SHP77 (cell line): ENCODE measurements around the gene AHSG.

Experiments
- DNase-seq, 2 experiments: peaks; one replicate each; lab custom pipeline; 2025; lab: John Stamatoyannopoulos, UW

Gene AHSG

DNA sequence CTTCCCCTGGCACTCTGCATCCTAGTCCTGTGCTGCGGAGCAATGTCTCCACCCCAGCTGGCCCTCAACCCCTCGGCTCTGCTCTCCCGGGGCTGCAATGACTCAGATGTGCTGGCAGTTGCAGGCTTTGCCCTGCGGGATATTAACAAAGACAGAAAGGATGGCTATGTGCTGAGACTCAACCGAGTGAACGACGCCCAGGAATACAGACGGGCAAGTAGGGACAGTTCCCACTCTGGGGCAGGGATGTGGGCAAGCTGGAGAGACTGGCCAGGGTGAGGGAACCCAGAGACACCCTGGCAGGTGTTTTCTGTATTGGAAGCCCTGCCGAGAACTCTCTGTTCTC is 27.6 kb downstream of the AHSG start:
- DNase-seq: no peak

GRCh38 chr3:186640929-186641328 is 28.1 kb downstream of the AHSG start:
- no peak for DNase-seq

DNA sequence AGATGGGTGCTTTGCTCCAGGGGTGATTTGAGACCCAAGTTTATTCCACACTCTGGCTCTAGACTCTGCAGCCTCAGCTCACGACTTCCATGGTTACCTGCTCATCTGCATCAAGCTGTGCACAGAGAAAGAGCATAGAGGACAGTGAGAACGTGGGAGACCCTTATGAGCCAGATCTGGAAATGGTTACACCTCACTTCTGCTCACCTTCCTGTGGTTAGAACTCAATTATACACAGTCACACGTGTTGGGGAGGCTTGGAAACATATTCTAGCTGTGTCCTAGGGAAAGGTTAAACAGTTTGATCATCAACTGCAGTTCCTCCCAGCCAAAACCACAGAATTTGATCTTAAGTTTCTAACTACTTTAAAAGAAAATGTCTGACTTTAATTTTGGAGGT is 29.2 kb downstream of the AHSG start:
- no peak for DNase-seq

DNA sequence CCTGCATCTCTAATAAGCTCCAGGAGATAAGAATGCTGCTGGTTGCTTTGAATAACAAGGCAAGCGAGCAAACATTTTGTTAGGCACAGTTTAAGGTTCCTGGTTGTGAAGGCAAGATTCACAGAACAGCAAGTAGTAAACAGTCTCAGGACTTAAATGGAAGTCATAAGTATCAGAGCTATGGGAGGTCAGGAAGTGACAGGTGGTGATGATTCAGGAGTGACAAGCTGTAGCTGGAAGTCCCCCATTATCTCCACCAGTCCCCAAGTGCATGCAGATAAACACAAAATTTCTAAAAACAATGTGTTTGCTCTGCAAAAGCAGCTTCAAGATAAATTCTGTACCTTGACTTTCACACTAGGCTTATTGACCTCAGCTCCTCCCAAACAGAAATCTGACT is 30.6 kb downstream of the AHSG start:
- no peak for DNase-seq

- no peak for DNase-seq
Observed at GRCh38 chr3:186644683-186645082, 31.8 kb downstream of the AHSG start.

GRCh38 chr3:186646106-186646505 is 33.2 kb downstream of the AHSG start:
- no peak for DNase-seq

DNA sequence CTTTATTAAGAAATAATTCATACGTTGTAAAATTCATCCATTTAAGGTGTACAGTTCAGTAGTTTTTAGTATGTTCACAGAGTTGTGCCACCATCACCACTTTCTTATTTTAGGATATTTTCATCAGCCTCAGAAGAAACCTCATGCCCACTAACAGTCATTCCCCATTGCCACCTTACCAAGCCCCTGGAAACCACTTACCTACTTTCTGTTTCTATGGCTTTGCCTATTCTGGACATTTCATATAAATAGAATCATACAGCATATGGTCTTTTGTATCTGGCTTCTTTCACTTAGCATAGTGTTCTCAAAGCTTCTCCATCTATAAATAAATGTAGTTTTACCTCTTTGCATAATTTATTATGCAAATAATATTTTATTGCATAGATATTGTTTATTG is 34.0 kb downstream of the AHSG start:
- no peak for DNase-seq

DNA sequence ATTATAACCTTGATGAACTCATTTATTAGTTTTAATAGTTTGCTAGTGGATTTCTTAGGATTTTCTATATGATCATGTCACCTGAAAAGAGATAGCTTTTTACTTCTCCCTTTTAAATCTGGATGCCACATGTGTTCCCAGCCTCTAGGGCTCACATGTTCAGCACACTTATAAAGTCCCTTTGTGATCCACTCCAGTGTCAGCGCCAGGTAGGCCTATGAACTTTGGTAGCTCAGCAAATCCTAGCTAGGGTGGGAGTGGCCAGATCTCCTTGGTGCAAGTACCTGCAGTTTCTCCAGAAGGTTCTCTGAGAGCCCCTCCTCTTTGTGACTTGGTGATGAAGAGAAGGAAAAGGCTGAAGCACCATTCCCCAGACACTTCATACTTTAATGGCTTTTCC is 36.0 kb downstream of the AHSG start:
- DNase-seq: no peak

- DNase-seq: no peak
Observed at GRCh38 chr3:186651678-186652215, 38.9 kb downstream of the AHSG start.

- no peak for DNase-seq
Observed at GRCh38 chr3:186653080-186653707, 40.3 kb downstream of the AHSG start.

DNA sequence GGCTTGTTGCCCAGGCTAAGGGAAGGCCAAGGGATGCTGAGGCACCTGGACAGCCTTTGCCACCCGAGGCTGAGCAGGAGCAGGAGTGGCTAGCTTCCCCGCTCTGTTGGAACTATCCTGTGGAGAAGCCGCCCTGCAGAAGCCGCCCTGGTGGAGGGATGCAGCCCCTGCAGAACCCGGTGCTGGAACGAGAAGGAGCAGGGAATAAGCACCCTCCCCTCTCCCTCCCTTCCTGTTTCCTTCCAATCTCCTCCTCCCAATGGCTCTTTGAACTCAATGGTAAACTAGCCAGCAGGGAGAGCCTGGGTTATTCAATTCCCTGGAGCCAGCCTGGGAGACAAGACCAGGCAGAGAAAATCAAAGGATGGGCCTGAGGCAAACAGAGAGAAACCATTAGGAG is 41.1 kb downstream of the AHSG start:
- no peak for DNase-seq

- no peak for DNase-seq
Observed at GRCh38 chr3:186663361-186664118, 50.7 kb downstream of the AHSG start.

- DNase-seq: no peak
Observed at GRCh38 chr3:186664119-186664495, 51.2 kb downstream of the AHSG start.

DNA sequence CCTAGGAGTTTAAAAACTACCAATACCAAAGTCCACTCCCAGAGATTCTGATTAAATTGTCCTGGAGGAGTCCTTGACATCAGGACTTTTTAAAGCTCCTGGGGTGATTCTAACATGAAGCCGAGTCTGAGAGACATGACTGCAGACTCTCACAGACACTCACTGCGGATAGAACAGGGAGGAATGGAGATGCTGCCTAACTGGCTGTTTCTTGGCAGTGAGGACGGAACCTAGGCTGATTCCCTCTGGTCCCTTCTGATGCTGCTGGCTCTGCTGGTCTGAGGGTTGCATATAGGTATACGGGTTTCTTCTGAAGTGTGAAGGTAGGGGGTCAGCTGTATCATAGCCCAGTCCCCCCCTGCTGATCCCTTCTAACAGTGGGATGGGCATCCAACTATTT is 51.6 kb downstream of the AHSG start:
- no peak for DNase-seq

DNA sequence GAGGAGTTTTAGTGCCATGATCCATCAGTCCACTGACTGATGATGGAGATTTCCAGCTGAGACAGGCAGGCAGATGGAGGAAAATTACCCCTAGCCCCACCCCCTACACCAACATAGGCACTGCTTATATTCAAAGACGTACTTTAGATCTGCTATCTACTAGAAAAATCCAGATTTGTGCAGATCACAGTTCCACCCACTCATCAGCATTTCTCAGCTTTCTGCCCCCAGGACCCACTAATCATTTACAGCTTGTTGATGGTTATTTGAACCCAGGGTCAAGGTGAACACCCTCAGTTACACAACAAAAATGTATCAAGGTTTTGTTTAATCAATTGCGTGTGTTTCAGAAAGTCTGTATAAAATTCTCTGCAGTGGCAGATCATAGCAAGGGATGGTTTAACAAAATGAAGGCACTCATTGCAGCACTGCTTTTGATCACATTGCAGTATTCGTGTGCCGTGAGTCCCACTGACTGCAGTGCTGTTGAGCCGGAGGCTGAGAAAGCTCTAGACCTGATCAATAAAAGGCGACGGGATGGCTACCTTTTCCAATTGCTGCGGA is 52.8 kb downstream of the AHSG start, which contains the start of gene HRG:
Gene HRG (plus strand): TSS at position 390 of the 564 bp plus-strand sequence. CDS start 18 bp downstream, at position 408.
- DNase-seq: no peak

GRCh38 chr3:186668426-186668825 is 55.6 kb downstream of the AHSG start:
- DNase-seq: no peak

- no peak for DNase-seq
Observed at GRCh38 chr3:186669378-186670084, 56.7 kb downstream of the AHSG start.

GRCh38 chr3:186670155-186670554 is 57.3 kb downstream of the AHSG start:
- DNase-seq: no peak
